ENCODE results near the gene TWSG1. TPM values are rescaled to one million over a fixed set of nuclear protein-coding genes. Genes with fewer than 3 reads are reported as not detected.

The TWSG1 gene
- total RNA-seq, 1 donor: 157 TPM

DNA sequence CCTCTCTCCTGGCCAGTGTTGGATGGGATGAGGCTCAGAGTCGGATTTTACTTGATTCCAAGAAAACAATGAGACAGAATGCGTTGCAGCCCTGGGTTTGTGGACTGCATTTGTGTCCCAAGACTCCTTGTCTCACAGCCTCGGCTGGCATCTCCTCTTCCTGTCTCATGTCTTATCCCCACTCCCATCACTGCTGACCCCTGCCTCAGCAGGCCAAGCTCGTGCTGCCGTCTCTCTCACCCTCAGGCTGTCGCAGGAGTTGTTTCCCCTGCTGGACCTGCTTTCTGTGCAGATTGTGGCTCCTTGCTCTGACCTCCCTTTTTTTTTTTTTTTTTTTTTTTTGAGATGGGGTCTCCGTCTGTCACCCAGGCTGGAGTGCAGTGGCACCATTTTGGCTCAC is 70.6 kb downstream of the TWSG1 start:
- TF ChIP-seq, protein P1, sequence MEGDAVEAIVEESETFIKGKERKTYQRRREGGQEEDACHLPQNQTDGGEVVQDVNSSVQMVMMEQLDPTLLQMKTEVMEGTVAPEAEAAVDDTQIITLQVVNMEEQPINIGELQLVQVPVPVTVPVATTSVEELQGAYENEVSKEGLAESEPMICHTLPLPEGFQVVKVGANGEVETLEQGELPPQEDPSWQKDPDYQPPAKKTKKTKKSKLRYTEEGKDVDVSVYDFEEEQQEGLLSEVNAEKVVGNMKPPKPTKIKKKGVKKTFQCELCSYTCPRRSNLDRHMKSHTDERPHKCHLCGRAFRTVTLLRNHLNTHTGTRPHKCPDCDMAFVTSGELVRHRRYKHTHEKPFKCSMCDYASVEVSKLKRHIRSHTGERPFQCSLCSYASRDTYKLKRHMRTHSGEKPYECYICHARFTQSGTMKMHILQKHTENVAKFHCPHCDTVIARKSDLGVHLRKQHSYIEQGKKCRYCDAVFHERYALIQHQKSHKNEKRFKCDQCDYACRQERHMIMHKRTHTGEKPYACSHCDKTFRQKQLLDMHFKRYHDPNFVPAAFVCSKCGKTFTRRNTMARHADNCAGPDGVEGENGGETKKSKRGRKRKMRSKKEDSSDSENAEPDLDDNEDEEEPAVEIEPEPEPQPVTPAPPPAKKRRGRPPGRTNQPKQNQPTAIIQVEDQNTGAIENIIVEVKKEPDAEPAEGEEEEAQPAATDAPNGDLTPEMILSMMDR (IDR thresholded peaks at IDR 0.05; ENCODE audit: insufficient read depth, low read length): no peak
- no peak for DNase-seq (ENCODE audit: low read depth)
- no peak overlapping the region for H3K4me3 ChIP-seq (ENCODE audit: low read depth, low read length)

DNA sequence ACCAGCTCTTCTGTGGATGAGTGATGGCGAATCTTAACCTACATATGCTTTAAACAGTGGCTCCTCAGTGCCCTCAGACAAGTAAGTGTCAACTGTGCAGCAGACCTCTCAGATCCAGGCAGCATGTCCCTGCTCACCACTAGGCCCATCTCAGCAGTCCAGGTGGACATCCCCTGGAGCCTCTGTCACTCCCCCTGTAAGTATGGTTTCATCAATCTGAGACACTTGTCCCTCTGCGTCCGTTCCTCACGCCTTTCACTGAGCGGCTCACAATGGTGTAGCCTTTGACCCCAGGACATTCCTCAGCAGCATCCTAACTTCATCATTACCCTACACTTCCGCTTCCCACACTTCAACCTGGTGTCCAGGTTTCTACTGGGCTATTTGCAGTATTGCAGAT is 71.4 kb downstream of the TWSG1 start:
- TF ChIP-seq, protein P1 (IDR thresholded peaks at IDR 0.05; ENCODE audit: insufficient read depth, low read length): no peak

DNA sequence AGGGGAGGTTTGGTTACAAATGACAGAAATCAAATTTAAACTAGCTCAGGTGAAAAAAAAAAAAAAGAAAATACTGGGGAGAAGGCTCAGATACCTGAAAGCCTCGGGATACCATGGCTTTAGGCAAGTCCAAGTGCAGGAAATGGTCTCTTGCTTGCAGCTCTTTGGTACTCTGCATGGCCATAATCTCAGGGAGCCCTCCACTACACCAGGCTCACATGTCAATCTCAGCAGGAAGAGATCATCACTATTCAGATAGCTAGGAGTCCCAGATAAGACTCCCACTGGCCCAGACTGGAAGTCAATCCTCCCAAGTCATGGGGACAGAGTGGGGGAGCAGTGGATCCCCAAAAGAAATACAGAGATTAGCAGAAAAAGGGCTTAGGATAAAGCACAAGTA is 75.9 kb downstream of the TWSG1 start:
- DNase-seq (ENCODE audit: low read depth): no peak

More for the DNA sequence above, 71.4 kb downstream of the TWSG1 start:
- DNase-seq (ENCODE audit: low read depth): no peak
- H3K4me3 ChIP-seq (ENCODE audit: low read depth, low read length): no peak overlapping the region

DNA sequence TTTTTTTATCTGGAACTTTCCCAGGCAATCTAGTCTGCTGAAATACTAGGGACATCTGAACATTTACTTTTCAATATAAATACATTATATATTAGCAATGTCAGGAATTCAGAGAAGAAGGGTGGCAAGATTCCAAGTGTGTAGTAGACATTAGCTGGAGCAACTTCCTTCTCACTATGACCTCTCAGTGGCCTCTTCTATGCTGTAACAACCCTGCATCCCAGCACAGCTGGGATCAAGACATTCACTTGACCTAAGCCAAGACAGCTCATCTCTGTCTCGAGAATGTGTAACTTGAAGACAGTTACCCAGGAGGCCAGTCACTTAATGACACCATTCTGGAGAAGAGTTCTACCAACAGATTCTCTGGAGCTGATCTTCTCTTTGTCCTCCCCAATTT is 79.0 kb downstream of the TWSG1 start:
- DNase-seq (ENCODE audit: low read depth): peak; percentile 55
- TF ChIP-seq, protein P1 (IDR thresholded peaks at IDR 0.05; ENCODE audit: insufficient read depth, low read length): no peak
- no peak overlapping the region for H3K4me3 ChIP-seq (ENCODE audit: low read depth, low read length)

More for the DNA sequence above, 75.9 kb downstream of the TWSG1 start:
- TF ChIP-seq, protein P1 (IDR thresholded peaks at IDR 0.05; ENCODE audit: insufficient read depth, low read length): no peak
- H3K4me3 ChIP-seq (ENCODE audit: low read depth, low read length): no peak overlapping the region

DNA sequence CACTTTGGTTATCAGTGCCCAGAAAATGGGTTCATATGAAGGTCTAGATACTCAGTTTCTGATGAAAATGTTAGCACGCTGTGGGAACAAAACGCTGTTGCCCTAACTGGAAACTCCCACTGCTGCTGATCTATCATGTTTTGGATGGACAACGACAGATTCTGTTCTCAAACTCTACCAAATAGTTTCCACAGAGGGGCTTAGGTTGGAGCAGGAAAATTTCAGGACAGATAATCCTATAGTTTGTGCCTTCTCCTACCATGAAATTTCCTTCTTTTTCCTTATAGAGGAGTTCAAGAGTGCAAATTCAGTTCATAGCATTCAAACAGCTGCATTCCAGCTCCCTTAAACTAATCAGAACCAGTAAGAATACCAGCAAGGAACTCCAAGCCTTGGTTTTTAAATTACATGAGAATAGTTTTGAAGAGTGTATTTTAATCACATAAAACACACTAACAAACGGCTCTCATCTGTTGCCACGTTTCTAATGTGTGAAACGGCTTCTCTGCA is 82.0 kb downstream of the TWSG1 start:
- no peak for DNase-seq (ENCODE audit: low read depth)
- H3K4me3 ChIP-seq (ENCODE audit: low read depth, low read length): no peak overlapping the region
- TF ChIP-seq, protein P1 (IDR thresholded peaks at IDR 0.05; ENCODE audit: insufficient read depth, low read length): no peak

DNA sequence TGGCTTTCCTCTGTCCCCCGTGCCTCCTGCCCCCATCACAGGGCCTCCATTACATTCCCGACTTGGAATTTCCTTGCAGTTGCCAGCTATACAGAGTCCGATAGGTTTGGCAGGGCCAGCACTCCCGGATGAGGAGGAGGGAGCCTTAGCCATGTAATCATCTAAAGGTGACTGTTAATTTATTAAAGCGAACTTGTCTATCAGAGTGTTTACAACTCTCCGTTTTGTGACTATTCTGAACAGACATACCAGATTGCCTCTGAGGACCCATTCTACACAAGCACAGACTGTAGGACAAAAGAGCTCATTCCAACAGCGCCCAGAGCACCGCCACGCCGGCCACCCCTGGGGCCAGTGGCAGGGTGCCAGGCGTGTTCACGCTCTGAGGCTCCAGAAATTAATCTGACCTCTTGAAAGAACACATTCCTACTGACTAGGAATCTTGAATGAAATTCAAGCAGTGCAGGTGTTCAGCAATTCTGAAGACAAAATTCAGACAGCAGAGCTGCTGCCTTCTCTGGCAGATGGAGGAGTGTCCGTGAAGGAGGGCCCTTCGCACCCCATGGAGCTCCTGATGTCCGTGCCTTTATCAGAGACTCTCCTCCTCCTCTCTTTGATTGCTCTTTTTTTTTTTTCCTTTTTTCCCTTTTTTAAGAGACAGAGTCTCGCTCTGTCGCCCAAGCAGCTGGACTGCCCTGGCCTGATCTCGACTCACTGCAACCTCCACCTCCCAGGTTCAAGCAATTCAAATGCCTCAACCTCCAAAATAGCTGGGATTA is 82.7 kb downstream of the TWSG1 start:
- TF ChIP-seq, protein P1 (IDR thresholded peaks at IDR 0.05; ENCODE audit: insufficient read depth, low read length): no peak
- H3K4me3 ChIP-seq (ENCODE audit: low read depth, low read length): no peak overlapping the region
- peak; percentile 77 for DNase-seq (ENCODE audit: low read depth)

All from fibroblast of the aortic adventitia (primary cell).